Endothelial cell of umbilical vein (primary cell): ENCODE measurements around the gene GYG1. TPM values are rescaled to one million over a fixed set of nuclear protein-coding genes. Genes with fewer than 3 reads are reported as not detected.

Experiments used
- BruUV-seq: library from RNA; stranded (reverse); fragments of 400-500 nt; replicated peaks from 2 replicates; lab custom pipeline; 2021; lab: Mats Ljungman, UMichigan
- CTCF ChIA-PET: fragments of 300-600, 350-600 bp; sonication (Branson Sonifier 250); formaldehyde crosslinking; loops from one replicate; lab custom pipeline; 2021; ENCODE audit warnings: antibody characterized with exemption, inconsistent platforms; lab: Charles Lee
- POLR2A ChIA-PET: fragments of 300-600, 350-600 bp; sonication (Branson Sonifier 250); formaldehyde crosslinking; loops from one replicate; lab custom pipeline; 2021; ENCODE audit warnings: antibody characterized with exemption, inconsistent platforms; lab: Charles Lee
- DNase-seq: peaks from one replicate; pipeline ENCODE4 v3.0.0-alpha.2; 2011; ENCODE audit warnings: low read depth, low spot score
- FAIRE-seq: peaks from 2 replicates; lab custom pipeline; 2011; peaks lifted over from hg19 to GRCh38; lab: Jason Lieb, UNC
- H2AFZ ChIP-seq: 2 replicates; pipeline ENCODE4 v1.6.0; 2012; ENCODE audit warnings: low read depth, low read length, control low read depth, inconsistent platforms
- H3K27ac ChIP-seq: 2 replicates; pipeline ENCODE4 v1.5.1; 2011; ENCODE audit warnings: low read depth, mild to moderate bottlenecking, control low read depth, low read length, moderate library complexity; ENCODE audit not compliant: insufficient read depth
- H3K27me3 ChIP-seq, 2 experiments: 2 replicates each; pipeline versions ENCODE4 v1.6.0 to v1.6.1; 2011; ENCODE audit warnings: low read length in 2 of 2, mixed read lengths in 1 of 2; ENCODE audit not compliant: control insufficient read depth in 2 of 2, insufficient read depth in 2 of 2
- H3K36me3 ChIP-seq, 2 experiments: 2 replicates in 1 of 2; 3 replicates in 1 of 2; pipeline ENCODE4 v1.5.1; 2011; ENCODE audit warnings: low read length in 2 of 2, mild to moderate bottlenecking in 1 of 2, moderate library complexity in 1 of 2; ENCODE audit not compliant: control insufficient read depth in 2 of 2, insufficient read depth in 2 of 2; ENCODE audit errors: extremely low read depth in 1 of 2
- H3K4me1 ChIP-seq: 3 replicates; pipeline ENCODE4 v1.5.1; 2011; ENCODE audit warnings: mild to moderate bottlenecking, low read length; ENCODE audit not compliant: control insufficient read depth, insufficient read depth; ENCODE audit errors: extremely low read depth
- H3K4me2 ChIP-seq: 2 replicates; pipeline ENCODE4 v1.6.1; 2011; ENCODE audit warnings: low read length, control low read depth, mixed read lengths; ENCODE audit not compliant: insufficient read depth
- H3K4me3 ChIP-seq, 3 experiments: fragments of 200-600 bp in 1 of 3; sonication (generic), shearing (Covaris generic) in 1 of 3; replicated peaks in 1 of 3; 2 replicates each; pipeline ENCODE4 v1.5.1; 2011 to 2016; ENCODE audit warnings: control low read depth in 3 of 3, low read length in 3 of 3, mild to moderate bottlenecking in 2 of 3, inconsistent platforms in 1 of 3, low read depth in 1 of 3, moderate library complexity in 1 of 3; ENCODE audit not compliant: insufficient read depth in 1 of 3
- H3K79me2 ChIP-seq: 2 replicates; pipeline ENCODE4 v1.6.0; 2012; ENCODE audit warnings: low read length, inconsistent platforms; ENCODE audit not compliant: control insufficient read depth, insufficient read depth
- H3K9ac ChIP-seq: replicated peaks from 2 replicates; pipeline ENCODE3; 2011; ENCODE audit warnings: low read length, control low read depth; ENCODE audit not compliant: insufficient read depth; ENCODE audit errors: extremely low read depth
- H3K9me1 ChIP-seq: replicated peaks from 3 replicates; pipeline ENCODE4 v1.6.0; 2011; ENCODE audit warnings: mild to moderate bottlenecking, low read length; ENCODE audit not compliant: control insufficient read depth, insufficient read depth; ENCODE audit errors: extremely low read depth
- H3K9me3 ChIP-seq: replicated peaks from 2 replicates; pipeline ENCODE4 v1.5.1; 2012; ENCODE audit warnings: low read length, inconsistent platforms; ENCODE audit not compliant: control insufficient read depth, insufficient read depth
- H4K20me1 ChIP-seq: replicated peaks from 2 replicates; pipeline ENCODE3; 2011; ENCODE audit warnings: mild to moderate bottlenecking, low read length; ENCODE audit not compliant: control insufficient read depth, insufficient read depth; ENCODE audit errors: extremely low read depth
- CTCF ChIP-seq, 2 donors: IDR thresholded peaks; 1 replicate in 1 of 2; 2 replicates in 1 of 2; pipeline ENCODE4 v1.5.1; 2011; ENCODE audit warnings: low read length in 2 of 2, mild to moderate bottlenecking in 2 of 2, moderate library complexity in 2 of 2, control low read depth in 1 of 2, inconsistent platforms in 1 of 2, low read depth in 1 of 2; ENCODE audit not compliant: insufficient read depth in 1 of 2; ENCODE audit errors: extremely low read depth in 1 of 2
- FOS ChIP-seq: IDR thresholded peaks from 2 replicates; pipeline ENCODE4 v1.6.1; 2011; ENCODE audit warnings: mild to moderate bottlenecking, low read length, moderate library complexity, borderline replicate concordance; ENCODE audit not compliant: insufficient read depth
- GATA2 ChIP-seq: IDR thresholded peaks from 2 replicates; pipeline ENCODE4 v1.7.0; 2011; ENCODE audit warnings: low read depth, mild to moderate bottlenecking, moderate library complexity, mixed read lengths, low read length; ENCODE audit not compliant: insufficient read length, insufficient read depth
- JUN ChIP-seq: IDR thresholded peaks from 2 replicates; pipeline ENCODE4 v1.6.1; 2011; ENCODE audit warnings: borderline replicate concordance, low read depth; ENCODE audit not compliant: insufficient read length, insufficient read depth
- MAX ChIP-seq: IDR thresholded peaks from 2 replicates; pipeline ENCODE4 v1.6.1; 2011; ENCODE audit not compliant: insufficient read depth, insufficient read length
- dilution Hi-C: fragments of 300-500 bp; cut with MboI; formaldehyde crosslinking; loops from one replicate; pipeline ENCODE4 v1.15.0; 2019; ENCODE audit warnings: low sequenced_read_pairs; ENCODE audit not compliant: extremely low pct_ligation_motif_present
- intact Hi-C: fragments of 100-400 bp; cut with micrococcal nuclease; formaldehyde crosslinking; loops from one replicate; pipeline ENCODE4 v1.10.0; 2022
- polyA plus RNA-seq, 4 experiments: library from polyadenylated mRNA; depleted of rRNA in 3 of 4; stranded (reverse) in 3 of 4; unstranded in 1 of 4; fragments of >200 nt; gene quantifications; 2 replicates each; pipeline versions ENCODE4 v1.2.1 to v1.2.3, GENCODE V29; 2011 to 2012; ENCODE audit warnings: missing spikeins in 1 of 4
- total RNA-seq: library from RNA; stranded (reverse); gene quantifications from 2 replicates; pipeline ENCODE4 v1.2.3, GENCODE V29; 2021

The GYG1 gene
- total and polyA plus RNA-seq, 2 donors (not counting 3 experiments of a cell fraction or from before 2014, with no cell fraction given), result 24.7 to 58.5 TPM

GRCh38 chr3:148962513-148962912, 28.8 kb upstream of the GYG1 start:
- no peaks in the 10 kb centered on the region for H3K36me3 ChIP-seq
- no TSS peak for BruUV-seq
- ChIA-PET CTCF (interaction anchor here (0.6 to 1.9 kb wide), 8 partner anchors 9 to 315 kb away, joined by 3 to 12 read pairs (median 4); no protein-coding TSS in a partner anchor), POLR2A (no interaction called here)
- dilution Hi-C loops (no loop called here), intact Hi-C loops (loop anchor here (2.0 kb wide), 1 partner anchor 28 kb away; the partner anchor contains the start of gene GYG1)
- H3K9me3 ChIP-seq, result no peaks in the 10 kb centered on the region
- H3K4me1 ChIP-seq, result peaks cover 2% of the 10 kb centered on the region
- H3K4me2 ChIP-seq, result no peak overlapping the region
- no peak overlapping the region for H3K4me3 ChIP-seq
- FAIRE-seq (peak; percentile 78), DNase-seq (peak; percentile 86)
- no peaks in the 10 kb centered on the region for H4K20me1 ChIP-seq
- H3K27me3 ChIP-seq, result no peaks in the 10 kb centered on the region
- TF ChIP-seq FOS (peak; percentile 86), CTCF (IDR thresholded peaks at IDR 0.05; ENCODE audit: extremely low read depth in 1 of 2, insufficient read depth in 1 of 2, low read depth in 1 of 2, low read length in 2 of 2) (peak; percentile 8 to 29), JUN (peak; percentile 44), GATA2 (no peak), MAX (no peak)
- no peak overlapping the region for H3K27ac ChIP-seq
- no peaks in the 10 kb centered on the region for H3K9me1 ChIP-seq
- H2AFZ ChIP-seq, result no peak overlapping the region
- no peak overlapping the region for H3K9ac ChIP-seq
- H3K79me2 ChIP-seq, result no peaks in the 10 kb centered on the region
